Mesendoderm (in vitro differentiated cells): ENCODE data around the gene SLC4A8.

Experiments used
- DNase-seq: peaks from one replicate; pipeline ENCODE4 v3.0.0; 2013
- H2AK5ac ChIP-seq: 2 replicates; pipeline ENCODE4 v1.6.1; 2013; ENCODE audit warnings: low read length, inconsistent platforms
- H2BK120ac ChIP-seq: 2 replicates; pipeline ENCODE4 v1.6.1; 2013; ENCODE audit warnings: low read depth, mild to moderate bottlenecking, low read length, moderate library complexity, mixed read lengths
- H2BK15ac ChIP-seq: replicated peaks from 2 replicates; pipeline ENCODE4 v1.6.1; 2013; ENCODE audit warnings: low read depth, mild to moderate bottlenecking, moderate library complexity
- H2BK5ac ChIP-seq: 2 replicates; pipeline ENCODE4 v1.6.1; 2013; ENCODE audit warnings: low read length, inconsistent platforms
- H3K18ac ChIP-seq: 2 replicates; pipeline ENCODE4 v1.6.1; 2013; ENCODE audit warnings: mild to moderate bottlenecking, low read length, mixed read lengths
- H3K23ac ChIP-seq: one replicate; pipeline ENCODE4 v1.6.1; 2013; ENCODE audit warnings: low read length
- H3K27ac ChIP-seq: 2 replicates; pipeline ENCODE4 v1.5.1; 2013; ENCODE audit warnings: low read depth, mild to moderate bottlenecking, inconsistent platforms, low read length, moderate library complexity
- H3K27me3 ChIP-seq: 2 replicates; pipeline ENCODE4 v1.6.1; 2013; ENCODE audit warnings: low read length, control low read depth, mild to moderate bottlenecking, inconsistent platforms; ENCODE audit not compliant: insufficient read depth, poor library complexity
- H3K36me3 ChIP-seq: 2 replicates; pipeline ENCODE4 v1.6.1; 2013; ENCODE audit warnings: low read length, inconsistent platforms; ENCODE audit not compliant: control insufficient read depth, insufficient read depth
- H3K4ac ChIP-seq: one replicate; pipeline ENCODE4 v1.6.1; 2013; ENCODE audit warnings: low read depth, mild to moderate bottlenecking, low read length, moderate library complexity
- H3K4me1 ChIP-seq: 2 replicates; pipeline ENCODE4 v1.6.1; 2013; ENCODE audit warnings: low read depth, low read length, inconsistent platforms; ENCODE audit not compliant: control insufficient read depth
- H3K4me2 ChIP-seq: 2 replicates; pipeline ENCODE4 v1.6.1; 2013; ENCODE audit warnings: low read length
- H3K4me3 ChIP-seq: 2 replicates; pipeline ENCODE4 v1.5.1; 2013; ENCODE audit warnings: mild to moderate bottlenecking, low read length
- H3K56ac ChIP-seq: one replicate; pipeline ENCODE4 v1.6.1; 2013; ENCODE audit warnings: low read length
- H3K79me1 ChIP-seq: 2 replicates; pipeline ENCODE4 v1.6.1; 2013; ENCODE audit warnings: low read length, inconsistent platforms
- H3K79me2 ChIP-seq: 2 replicates; pipeline ENCODE4 v1.6.1; 2013; ENCODE audit warnings: mild to moderate bottlenecking, low read length; ENCODE audit not compliant: control insufficient read depth, insufficient read depth
- H3K9ac ChIP-seq: 2 replicates; pipeline ENCODE4 v1.6.1; 2013; ENCODE audit warnings: low read length, inconsistent platforms
- H4K5ac ChIP-seq: one replicate; pipeline ENCODE4 v1.6.1; 2013; ENCODE audit warnings: low read length
- H4K8ac ChIP-seq: one replicate; pipeline ENCODE4 v1.6.1; 2013; ENCODE audit warnings: low read depth, mild to moderate bottlenecking, control low read depth, low read length, moderate library complexity
- WGBS: extraction: QIAGEN DNeasy Blood & Tissue Kit; methylation state at CpG from one replicate; pipeline ENCODE4 v1.1.7; 2013; ENCODE audit warnings: low lambda C conversion rate, missing lambda C conversion rate; ENCODE audit not compliant: insufficient coverage; ENCODE audit errors: extremely low coverage; 5-methylcytosine and 5-hydroxymethylcytosine counted together

Gene SLC4A8

GRCh38 chr12:51520576-51521325 lies 96.1 kb downstream of the SLC4A8 start:
- Histone ChIP-seq H3K9ac (no peak overlapping the region), H4K8ac (no peak overlapping the region), H3K27me3 (no peaks in the 10 kb centered on the region), H3K79me1 (no peaks in the 10 kb centered on the region), H3K79me2 (no peaks in the 10 kb centered on the region), H3K4me3 (no peak overlapping the region), H2AK5ac (peak overlapping the region; percentile 30), H3K56ac (no peak overlapping the region), H2BK120ac (no peak overlapping the region), H3K23ac (no peak overlapping the region), H2BK5ac (no peak overlapping the region), H3K4ac (no peak overlapping the region), H3K4me1 (no peaks in the 10 kb centered on the region), H3K27ac (no peak overlapping the region), H3K18ac (no peak overlapping the region), H3K4me2 (no peak overlapping the region), H4K5ac (no peak overlapping the region), H2BK15ac (no peak overlapping the region), H3K36me3 (no peaks in the 10 kb centered on the region)
- DNase-seq: peak; percentile 47
- WGBS: no CpG with 5 or more reads among the region's 13 CpGs

GRCh38 chr12:51521554-51522276 lies 97.1 kb downstream of the SLC4A8 start:
- no peak overlapping the region for H3K4me3 ChIP-seq
- H3K23ac ChIP-seq: no peak overlapping the region
- H3K4me2 ChIP-seq: no peak overlapping the region
- H3K27ac ChIP-seq: no peak overlapping the region
- no peak overlapping the region for H2BK15ac ChIP-seq
- no peak overlapping the region for H3K9ac ChIP-seq
- H3K27me3 ChIP-seq: no peaks in the 10 kb centered on the region
- H2BK120ac ChIP-seq: no peak overlapping the region
- no peak overlapping the region for H3K56ac ChIP-seq
- no peaks in the 10 kb centered on the region for H3K36me3 ChIP-seq
- no peaks in the 10 kb centered on the region for H3K4me1 ChIP-seq
- DNase-seq: no peak
- no peak overlapping the region for H2AK5ac ChIP-seq
- no peak overlapping the region for H3K4ac ChIP-seq
- no peak overlapping the region for H4K5ac ChIP-seq
- no peaks in the 10 kb centered on the region for H3K79me2 ChIP-seq
- no peak overlapping the region for H3K18ac ChIP-seq
- no peaks in the 10 kb centered on the region for H3K79me1 ChIP-seq
- H2BK5ac ChIP-seq: no peak overlapping the region
- no CpG with 5 or more reads among the region's 9 CpGs for WGBS
- H4K8ac ChIP-seq: no peak overlapping the region

- Histone ChIP-seq H3K23ac (no peak overlapping the region), H3K4me1 (no peaks in the 10 kb centered on the region), H3K9ac (no peak overlapping the region), H3K79me1 (no peaks in the 10 kb centered on the region), H3K27ac (no peak overlapping the region), H3K4me2 (no peak overlapping the region), H4K5ac (no peak overlapping the region), H2BK5ac (no peak overlapping the region), H3K79me2 (no peaks in the 10 kb centered on the region), H3K4ac (no peak overlapping the region), H3K27me3 (no peaks in the 10 kb centered on the region), H3K4me3 (no peak overlapping the region), H3K36me3 (no peaks in the 10 kb centered on the region), H2AK5ac (no peak overlapping the region), H4K8ac (no peak overlapping the region), H2BK120ac (no peak overlapping the region), H2BK15ac (no peak overlapping the region), H3K18ac (no peak overlapping the region), H3K56ac (peak overlapping the region; percentile 8)
- no peak for DNase-seq
- WGBS: no CpG with 5 or more reads among the region's 5 CpGs
These were observed 98.1 kb downstream of the SLC4A8 start for GRCh38 chr12:51522696-51523095.

- H3K79me2 ChIP-seq: no peaks in the 10 kb centered on the region
- DNase-seq: peak; percentile 46
- H3K4ac ChIP-seq: no peak overlapping the region
- no peak overlapping the region for H2BK120ac ChIP-seq
- no peak overlapping the region for H4K8ac ChIP-seq
- H3K18ac ChIP-seq: no peak overlapping the region
- H3K27me3 ChIP-seq: no peaks in the 10 kb centered on the region
- peak overlapping the region; percentile 70 for H3K56ac ChIP-seq
- peak overlapping the region; percentile 37 for H2BK5ac ChIP-seq
- H3K4me1 ChIP-seq: no peaks in the 10 kb centered on the region
- no CpG with 5 or more reads among the region's 6 CpGs for whole genome bisulfite sequencing
- H2BK15ac ChIP-seq: no peak overlapping the region
- H3K9ac ChIP-seq: no peak overlapping the region
- H3K36me3 ChIP-seq: no peaks in the 10 kb centered on the region
- no peak overlapping the region for H3K23ac ChIP-seq
- no peak overlapping the region for H3K4me2 ChIP-seq
- H4K5ac ChIP-seq: no peak overlapping the region
- H3K79me1 ChIP-seq: no peaks in the 10 kb centered on the region
- no peak overlapping the region for H2AK5ac ChIP-seq
- H3K4me3 ChIP-seq: no peak overlapping the region
- H3K27ac ChIP-seq: no peak overlapping the region
These were observed 99.8 kb downstream of the SLC4A8 start for GRCh38 chr12:51524386-51524901.

GRCh38 chr12:51525518-51525917 lies 100.9 kb downstream of the SLC4A8 start:
- Histone ChIP-seq H2BK120ac (no peak overlapping the region), H3K27ac (no peak overlapping the region), H4K8ac (no peak overlapping the region), H3K9ac (no peak overlapping the region), H4K5ac (no peak overlapping the region), H3K4me1 (no peaks in the 10 kb centered on the region), H3K27me3 (no peaks in the 10 kb centered on the region), H3K36me3 (no peaks in the 10 kb centered on the region), H3K56ac (no peak overlapping the region), H3K79me2 (no peaks in the 10 kb centered on the region), H3K4me3 (no peak overlapping the region), H3K4me2 (no peak overlapping the region), H3K18ac (no peak overlapping the region), H2BK5ac (no peak overlapping the region), H3K23ac (no peak overlapping the region), H2BK15ac (no peak overlapping the region), H3K79me1 (no peaks in the 10 kb centered on the region), H3K4ac (no peak overlapping the region), H2AK5ac (no peak overlapping the region)
- no peak for DNase-seq
- WGBS: no CpG with 5 or more reads among the region's 11 CpGs
